T1000 (cell line): ENCODE results near the gene PTCHD4.
"Not testable (repeated sequence)": the region's sequence is repeated elsewhere in the genome, so short reads cannot be mapped to it uniquely, and the experiment has no call there.

Experiments
- DNase-seq: peaks from one replicate; lab custom pipeline; 2025; ENCODE audit warnings: mixed read lengths; lab: John Stamatoyannopoulos, UW

PTCHD4 gene

GRCh38 chr6:48111143-48111506, at the start of gene PTCHD4:
Gene PTCHD4 (minus strand): TSS chr6:48111197. CDS start chr6:48068957, 42,240 bp downstream.
- DNase-seq = peak; percentile 40

DNA sequence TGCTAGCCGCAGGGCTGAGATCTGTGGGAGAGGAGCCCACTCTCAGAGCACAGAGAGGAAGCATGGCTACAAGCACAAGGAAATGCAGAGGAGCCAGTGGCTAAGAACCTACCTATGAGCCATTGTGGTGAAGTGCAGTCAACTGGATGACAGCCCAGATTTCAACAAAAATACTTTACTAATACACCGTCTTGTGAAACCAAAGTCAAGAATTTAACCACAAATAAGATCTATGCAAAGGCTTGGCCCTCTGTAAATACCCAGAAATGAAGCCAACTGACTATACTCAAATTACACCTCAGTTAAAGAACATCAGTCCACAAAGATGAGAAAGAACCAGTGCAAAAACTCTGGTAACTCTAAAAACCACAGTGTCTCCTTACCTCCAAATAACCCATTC, 40.1 kb upstream of the PTCHD4 start:
- no peak for DNase-seq

DNA sequence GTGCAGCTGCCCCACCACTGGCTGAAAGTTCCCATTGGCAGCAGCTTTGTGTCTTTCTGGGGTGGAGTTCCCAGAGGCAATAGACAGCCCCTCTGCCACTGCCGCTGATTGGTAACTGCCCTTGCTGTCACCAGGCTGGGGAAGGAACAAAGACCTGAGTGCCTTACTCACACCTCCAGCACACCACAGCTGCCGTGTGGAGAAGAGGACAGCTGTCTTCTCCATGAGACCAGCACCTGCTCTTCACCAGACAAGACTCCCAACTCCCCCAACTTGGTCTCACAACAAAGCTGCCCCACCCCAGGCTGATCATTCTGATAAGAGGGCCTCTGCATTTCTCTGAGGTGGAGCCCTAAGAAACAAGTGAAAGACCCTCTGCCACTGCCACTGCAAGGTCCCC, 39.7 kb upstream of the PTCHD4 start:
- DNase-seq = no peak

DNA sequence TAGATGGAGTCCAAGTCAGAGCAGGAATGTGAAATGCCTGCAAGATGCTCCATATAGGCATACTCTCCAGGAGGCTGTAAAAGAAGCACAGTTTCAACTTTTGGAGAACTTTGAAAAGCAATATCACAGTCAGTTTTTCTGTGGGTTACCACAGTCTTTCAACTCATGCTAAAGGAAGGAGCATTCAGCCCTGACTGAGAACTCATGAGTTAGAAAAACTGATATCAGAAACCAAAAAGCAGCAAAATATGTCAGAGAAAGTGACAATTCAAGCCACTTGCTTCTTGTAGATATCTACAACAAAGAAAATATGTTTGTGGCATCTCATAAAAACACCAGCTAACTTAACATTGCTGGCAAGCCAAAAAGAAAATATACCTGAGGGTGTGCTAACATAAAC, 36.1 kb upstream of the PTCHD4 start:
- DNase-seq = no peak

DNA sequence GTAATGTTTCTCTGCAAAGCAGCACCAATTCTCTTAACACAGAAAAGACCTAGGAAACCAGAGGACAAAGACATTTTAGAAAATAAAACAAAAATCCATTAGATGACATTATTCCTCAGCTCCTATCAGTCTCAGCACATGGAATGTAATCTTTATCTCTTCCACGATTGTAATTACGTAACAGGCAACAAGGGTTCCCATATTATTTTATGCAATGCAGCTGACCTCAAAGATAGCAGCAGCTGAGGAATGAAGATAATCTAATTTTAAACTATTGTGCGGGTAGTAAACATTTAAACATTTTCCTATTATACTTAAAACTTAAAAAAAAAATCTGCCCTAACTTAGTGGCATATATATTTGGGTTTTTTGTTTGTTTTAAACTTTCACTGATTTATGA, 33.0 kb upstream of the PTCHD4 start:
- no peak for DNase-seq

DNA sequence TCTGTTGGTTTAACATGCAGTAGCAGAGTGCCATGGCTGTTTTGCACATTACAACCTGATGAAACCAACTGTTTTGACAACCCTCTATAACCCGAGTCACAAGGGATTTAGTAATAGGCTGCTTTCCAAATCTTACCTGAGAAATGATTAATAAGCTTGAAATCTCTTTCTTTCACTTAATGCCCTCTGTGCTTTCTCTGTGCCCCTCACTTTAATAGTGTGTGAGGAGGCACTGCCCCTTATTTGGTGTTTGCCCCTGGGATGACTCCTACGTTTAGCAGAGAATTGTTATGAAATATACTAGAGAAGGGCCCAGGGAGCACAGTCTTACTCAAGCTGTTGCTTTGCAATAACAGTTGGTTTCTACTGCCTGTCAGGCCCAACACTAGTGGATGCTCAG, 31.0 kb upstream of the PTCHD4 start:
- DNase-seq = no peak

GRCh38 chr6:48139818-48140614, 29.0 kb upstream of the PTCHD4 start:
- DNase-seq = no peak

- no peak for DNase-seq
Observed at GRCh38 chr6:48136856-48137255, 25.9 kb upstream of the PTCHD4 start.

DNA sequence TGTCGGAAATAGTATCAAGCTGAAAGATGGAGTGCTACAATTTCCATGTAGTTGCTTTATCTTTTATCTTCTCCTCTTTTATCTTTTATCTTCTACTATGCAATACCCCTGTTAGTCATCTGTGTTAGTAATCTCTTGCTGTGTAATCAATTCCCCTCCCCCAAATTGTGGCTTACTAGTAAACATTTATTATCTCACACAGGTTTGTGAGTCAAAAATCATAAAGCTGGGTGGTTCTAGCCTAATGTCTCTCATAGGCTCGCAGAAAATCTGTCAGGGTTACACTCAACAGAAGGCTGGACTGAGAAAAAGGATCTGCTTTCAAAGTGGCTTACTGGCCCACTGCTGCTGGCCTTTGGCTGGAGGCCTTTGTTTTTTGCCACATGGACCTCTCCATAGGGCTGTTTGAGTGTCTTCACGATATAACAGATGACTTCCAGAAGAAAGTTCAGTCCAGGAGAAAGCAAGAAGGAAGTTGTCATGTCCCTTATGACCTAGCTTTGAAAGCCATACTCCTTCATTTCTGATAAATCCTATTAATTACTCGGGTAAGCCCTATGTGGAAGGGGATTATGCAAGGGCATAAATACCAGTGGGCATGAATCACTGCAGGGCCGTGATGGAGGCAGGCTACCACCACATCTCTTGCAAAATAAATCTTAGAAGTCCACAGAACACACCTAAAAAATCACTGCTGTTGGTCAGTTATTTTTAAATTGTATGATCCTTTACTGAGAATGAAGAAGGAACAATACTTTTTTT, 24.5 kb upstream of the PTCHD4 start:
- peak; percentile 43 for DNase-seq

GRCh38 chr6:48134246-48134645, 23.2 kb upstream of the PTCHD4 start:
- DNase-seq = no peak

- no peak for DNase-seq
Observed at GRCh38 chr6:48123601-48124000, 12.6 kb upstream of the PTCHD4 start.

GRCh38 chr6:48121983-48122749, 11.2 kb upstream of the PTCHD4 start:
- DNase-seq = not testable (repeated sequence)

- no peak for DNase-seq
Observed at GRCh38 chr6:48116699-48117645, 6.0 kb upstream of the PTCHD4 start.

DNA sequence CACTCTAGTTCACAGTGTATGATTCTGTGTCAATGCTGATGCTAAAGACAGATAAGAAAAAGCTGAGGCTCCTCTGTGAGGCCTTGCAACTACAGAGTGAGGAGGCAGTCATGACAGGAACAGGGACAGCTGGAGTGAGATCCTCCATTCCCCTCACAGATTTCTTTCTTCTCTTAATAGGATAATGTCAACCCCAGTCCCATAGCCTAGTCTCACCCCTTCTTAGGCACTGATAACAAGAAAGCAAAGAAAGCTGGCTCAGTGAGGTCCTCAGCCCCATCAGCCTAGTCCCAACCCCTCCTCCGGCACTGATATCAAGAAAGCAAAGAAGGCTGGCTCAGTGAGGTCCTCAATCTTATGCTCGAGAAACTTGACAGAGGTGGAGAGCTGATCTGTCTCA, 2.1 kb upstream of the PTCHD4 start:
- DNase-seq = no peak

DNA sequence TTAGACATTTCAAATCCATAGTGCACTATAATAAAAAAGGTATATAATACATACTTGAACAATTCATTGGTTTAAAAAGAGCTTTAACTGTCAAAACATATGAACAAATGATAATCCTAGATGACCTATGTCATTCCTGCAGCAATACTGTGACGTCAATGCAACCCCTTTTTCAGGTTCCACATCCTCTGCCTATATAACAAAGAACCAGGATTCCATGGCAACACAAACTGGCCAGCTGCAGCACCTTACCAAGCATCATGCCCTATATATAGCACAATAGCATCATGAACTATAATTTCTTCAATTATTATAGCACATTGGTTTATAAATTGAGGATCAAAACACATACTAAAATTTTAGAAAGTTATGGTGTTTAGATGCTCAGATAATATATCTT, 578 bp upstream of the PTCHD4 start:
- no peak for DNase-seq

GRCh38 chr6:48110436-48111142, 408 bp downstream of the PTCHD4 start:
- no peak for DNase-seq

- DNase-seq = no peak
Observed at GRCh38 chr6:48109944-48110343, 1.1 kb downstream of the PTCHD4 start.

GRCh38 chr6:48102476-48103195, 8.4 kb downstream of the PTCHD4 start:
- DNase-seq = not testable (repeated sequence)

DNA sequence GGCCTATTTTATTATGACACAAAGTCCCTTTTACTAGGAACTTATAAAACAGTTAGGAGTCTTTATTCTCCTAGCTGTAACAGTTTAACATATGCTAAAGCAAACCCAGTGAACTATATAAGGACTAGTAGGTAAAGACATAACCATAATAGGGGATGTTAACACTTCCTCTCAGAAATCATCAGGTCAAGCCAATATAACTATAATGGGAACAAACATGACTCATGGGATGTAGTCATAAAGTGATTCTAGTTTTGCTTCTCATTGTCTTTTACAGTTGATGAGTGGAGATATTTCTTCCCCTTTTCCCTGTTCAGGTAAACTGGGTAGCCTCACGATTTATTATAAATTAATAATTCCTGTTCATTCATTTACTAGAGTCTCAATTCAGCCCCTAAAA, 9.7 kb downstream of the PTCHD4 start:
- DNase-seq = no peak

- no peak for DNase-seq
Observed at GRCh38 chr6:48100588-48100895, 10.5 kb downstream of the PTCHD4 start.
